OCI-LY7 (cell line): ENCODE data around the gene PDZRN3.

Experiments used
- EZH2phosphoT487 ChIP-seq: fragments of 200-600 bp; sonication (generic); IDR thresholded peaks from 2 replicates; pipeline ENCODE4 v1.6.1; 2018; ENCODE audit warnings: low read depth, borderline replicate concordance, mild to moderate bottlenecking, mixed run types, antibody characterized with exemption, low read length, moderate library complexity, mixed read lengths
- TF ChIP-seq, protein P1 (sequence below): fragments of 200-600 bp; sonication (generic); conservative IDR thresholded peaks from 2 replicates; pipeline ENCODE4 v1.5.1; 2014; ENCODE audit warnings: mild to moderate bottlenecking, antibody characterized with exemption, low read length, moderate library complexity, mixed read lengths

DNA sequence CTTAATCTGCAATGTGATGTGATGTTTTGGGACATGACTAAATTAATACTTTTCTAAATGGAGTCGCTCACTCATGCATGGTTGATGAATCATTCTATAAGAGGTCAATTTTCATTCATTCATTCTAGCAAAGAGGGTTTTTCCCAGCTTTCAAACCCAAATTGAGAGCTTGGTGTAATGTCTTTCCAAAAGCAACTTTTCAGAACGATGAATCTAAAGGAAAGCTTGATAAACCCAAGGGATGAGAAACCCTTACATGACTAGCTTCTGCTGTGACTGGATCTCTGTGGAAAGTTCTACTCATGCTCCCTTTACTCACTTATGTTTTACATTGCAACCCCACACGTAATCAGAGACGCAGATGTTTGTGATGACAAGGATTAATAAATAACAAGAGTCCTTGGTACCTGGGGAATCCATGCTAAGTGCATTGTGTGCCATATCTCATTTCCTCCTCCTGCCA lies 47.7 kb downstream of the PDZRN3 start:
- TF ChIP-seq, protein P1, sequence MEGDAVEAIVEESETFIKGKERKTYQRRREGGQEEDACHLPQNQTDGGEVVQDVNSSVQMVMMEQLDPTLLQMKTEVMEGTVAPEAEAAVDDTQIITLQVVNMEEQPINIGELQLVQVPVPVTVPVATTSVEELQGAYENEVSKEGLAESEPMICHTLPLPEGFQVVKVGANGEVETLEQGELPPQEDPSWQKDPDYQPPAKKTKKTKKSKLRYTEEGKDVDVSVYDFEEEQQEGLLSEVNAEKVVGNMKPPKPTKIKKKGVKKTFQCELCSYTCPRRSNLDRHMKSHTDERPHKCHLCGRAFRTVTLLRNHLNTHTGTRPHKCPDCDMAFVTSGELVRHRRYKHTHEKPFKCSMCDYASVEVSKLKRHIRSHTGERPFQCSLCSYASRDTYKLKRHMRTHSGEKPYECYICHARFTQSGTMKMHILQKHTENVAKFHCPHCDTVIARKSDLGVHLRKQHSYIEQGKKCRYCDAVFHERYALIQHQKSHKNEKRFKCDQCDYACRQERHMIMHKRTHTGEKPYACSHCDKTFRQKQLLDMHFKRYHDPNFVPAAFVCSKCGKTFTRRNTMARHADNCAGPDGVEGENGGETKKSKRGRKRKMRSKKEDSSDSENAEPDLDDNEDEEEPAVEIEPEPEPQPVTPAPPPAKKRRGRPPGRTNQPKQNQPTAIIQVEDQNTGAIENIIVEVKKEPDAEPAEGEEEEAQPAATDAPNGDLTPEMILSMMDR = no peak
- TF ChIP-seq EZH2phosphoT487 = no peak
